GM12875 (cell line): Measurements from ENCODE around the gene MTHFD1L.

Experiments
- H3K4me3 ChIP-seq: one replicate; pipeline ENCODE4 v1.5.1; 2011; ENCODE audit warnings: low read depth, low read length, control low read depth
- CTCF ChIP-seq: IDR thresholded peaks from 2 replicates; pipeline ENCODE4 v1.5.1; 2011; ENCODE audit warnings: low read depth, mild to moderate bottlenecking, control low read depth, inconsistent platforms, low read length, moderate library complexity, borderline replicate concordance; ENCODE audit not compliant: insufficient read depth

The MTHFD1L gene

GRCh38 chr6:150866991-150867501, 1.5 kb downstream of the MTHFD1L start:
- no peak for TF ChIP-seq CTCF
- peak overlapping the region; percentile 69 for H3K4me3 ChIP-seq

DNA sequence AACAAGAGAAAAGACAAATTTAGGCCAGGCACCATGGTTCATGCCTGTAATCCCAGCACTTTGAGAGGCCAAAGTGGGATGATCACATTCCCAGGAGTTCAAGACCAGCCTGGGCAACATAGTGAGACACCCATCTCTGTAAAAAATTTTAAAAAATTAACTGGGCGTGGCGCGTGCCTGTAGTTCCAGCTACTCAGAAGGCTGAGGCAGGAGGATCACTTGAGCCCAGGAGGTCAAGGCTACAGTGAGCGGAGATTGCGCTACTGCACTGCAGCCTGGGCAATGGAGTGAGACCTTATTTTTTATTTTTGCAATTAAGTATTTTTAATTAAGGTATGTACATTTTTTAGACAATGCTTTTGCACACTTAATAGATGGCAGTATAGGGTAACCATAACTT, 3.3 kb downstream of the MTHFD1L start:
- TF ChIP-seq CTCF = no peak
- no peak overlapping the region for H3K4me3 ChIP-seq

GRCh38 chr6:150874179-150874578, 8.7 kb downstream of the MTHFD1L start:
- no peak for TF ChIP-seq CTCF
- no peak overlapping the region for H3K4me3 ChIP-seq

DNA sequence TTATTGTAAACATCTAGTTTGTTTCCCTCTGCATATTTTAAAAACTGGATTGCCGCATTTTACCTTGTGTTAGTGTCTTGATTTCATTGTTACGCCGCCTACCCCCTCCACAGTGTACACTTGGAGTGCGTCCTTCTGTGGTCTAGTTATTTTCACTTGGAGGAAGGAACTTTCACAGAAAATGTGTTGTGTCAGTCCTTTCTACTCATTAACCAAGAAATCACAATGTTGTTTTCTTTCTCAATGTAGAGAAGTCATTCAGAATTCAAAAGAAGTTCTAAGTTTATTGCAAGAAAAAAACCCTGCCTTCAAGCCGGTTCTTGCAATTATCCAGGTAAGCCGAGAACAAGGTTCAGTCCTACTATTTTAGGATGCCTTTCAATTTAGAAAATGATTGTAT, 10.3 kb downstream of the MTHFD1L start:
- H3K4me3 ChIP-seq = no peak overlapping the region
- TF ChIP-seq CTCF = no peak

GRCh38 chr6:150876598-150876997, 11.1 kb downstream of the MTHFD1L start:
- no peak overlapping the region for H3K4me3 ChIP-seq
- no peak for TF ChIP-seq CTCF

DNA sequence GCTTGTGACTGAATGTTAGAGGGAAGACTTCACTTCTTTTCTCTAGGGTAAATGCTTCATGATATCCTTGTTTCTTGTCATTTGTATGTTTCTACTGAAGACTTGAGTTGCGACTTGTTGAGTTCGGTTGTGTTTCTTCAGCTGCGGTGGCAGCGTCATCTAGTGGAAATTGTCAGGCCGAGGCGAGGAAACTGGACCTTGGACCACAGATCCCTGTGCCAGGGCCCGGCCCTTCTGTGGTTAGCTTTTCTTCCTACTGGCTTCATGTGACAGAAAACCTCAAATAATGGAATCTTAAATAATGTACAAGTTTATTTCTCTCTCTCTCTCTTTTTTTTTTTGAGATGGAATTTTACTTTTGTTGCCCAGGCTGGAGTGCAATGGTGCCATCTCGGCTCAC, 12.4 kb downstream of the MTHFD1L start:
- no peak overlapping the region for H3K4me3 ChIP-seq
- no peak for TF ChIP-seq CTCF

GRCh38 chr6:150878347-150879213, 13.1 kb downstream of the MTHFD1L start:
- no peak overlapping the region for H3K4me3 ChIP-seq
- TF ChIP-seq CTCF = no peak
